H1 (cell line): ENCODE measurements around the gene GDPD5.

Source experiments
- ATF2 ChIP-seq: IDR thresholded peaks from 2 replicates; pipeline ENCODE4 v1.6.1; 2012; ENCODE audit warnings: low read length, inconsistent platforms
- BCL11A ChIP-seq, 2 experiments: IDR thresholded peaks; one replicate each; pipeline ENCODE4 v1.6.1; 2011; ENCODE audit warnings: low read depth in 2 of 2, low read length in 2 of 2, mild to moderate bottlenecking in 2 of 2
- CTCF ChIP-seq, 3 experiments: IDR thresholded peaks; 1 replicate in 2 of 3; 2 replicates in 1 of 3; pipeline versions ENCODE4 v1.5.1 to v1.6.1; 2011; ENCODE audit warnings: low read length in 3 of 3, mild to moderate bottlenecking in 3 of 3, inconsistent platforms in 2 of 3, low read depth in 1 of 3, moderate library complexity in 1 of 3; ENCODE audit not compliant: insufficient read depth in 1 of 3; ENCODE audit errors: control extremely low read depth in 1 of 3
- GABPA ChIP-seq: IDR thresholded peaks from 2 replicates; pipeline ENCODE4 v1.6.1; 2011; ENCODE audit warnings: mild to moderate bottlenecking, low read length, moderate library complexity, borderline replicate concordance; ENCODE audit not compliant: insufficient read depth
- JUND ChIP-seq: IDR thresholded peaks from 2 replicates; pipeline ENCODE4 v1.6.1; 2011; ENCODE audit warnings: mild to moderate bottlenecking, improper control_type of control experiment, low read length
- MAFK ChIP-seq: IDR thresholded peaks from 2 replicates; pipeline ENCODE4 v1.6.1; 2012; ENCODE audit warnings: low read depth, mild to moderate bottlenecking, improper control_type of control experiment, low read length
- MAX ChIP-seq: IDR thresholded peaks from 2 replicates; pipeline ENCODE4 v1.6.1; 2012; ENCODE audit warnings: inconsistent platforms
- POLR2A ChIP-seq, 2 experiments: IDR thresholded peaks; 1 replicate in 1 of 2; 2 replicates in 1 of 2; pipeline ENCODE4 v1.6.1; 2011; ENCODE audit warnings: low read depth in 2 of 2, low read length in 2 of 2, mild to moderate bottlenecking in 2 of 2; ENCODE audit errors: control extremely low read depth in 1 of 2
- POLR2AphosphoS5 ChIP-seq: IDR thresholded peaks from 2 replicates; pipeline ENCODE4 v1.6.1; 2011; ENCODE audit warnings: low read depth, low read length
- RFX5 ChIP-seq: IDR thresholded peaks from 2 replicates; pipeline ENCODE4 v1.6.1; 2011; ENCODE audit warnings: low read depth, low read length, improper control_type of control experiment, borderline replicate concordance
- RXRA ChIP-seq: IDR thresholded peaks from 2 replicates; pipeline ENCODE4 v1.6.1; 2011; ENCODE audit warnings: low read depth, mild to moderate bottlenecking, low read length, moderate library complexity; ENCODE audit not compliant: insufficient read depth
- TAF1 ChIP-seq: IDR thresholded peaks from 2 replicates; pipeline ENCODE4 v1.6.1; 2011; ENCODE audit warnings: mild to moderate bottlenecking, low read depth, low read length
- USF2 ChIP-seq: IDR thresholded peaks from 2 replicates; pipeline ENCODE4 v1.6.1; 2011; ENCODE audit warnings: low read length, improper control_type of control experiment
- YY1 ChIP-seq: IDR thresholded peaks from 2 replicates; pipeline ENCODE4 v1.6.1; 2011; ENCODE audit warnings: low read depth, mild to moderate bottlenecking, low read length

GRCh38 chr11:75434051-75434450, 91.7 kb downstream of the GDPD5 start:
- no peak for TF ChIP-seq CTCF (IDR thresholded peaks at IDR 0.05; ENCODE audit: control extremely low read depth in 1 of 3, insufficient read depth in 1 of 3, low read depth in 1 of 3, low read length in 3 of 3)
- no peak for TF ChIP-seq JUND
- no peak for TF ChIP-seq TAF1
- no peak for TF ChIP-seq POLR2AphosphoS5
- TF ChIP-seq POLR2A (IDR thresholded peaks at IDR 0.05; ENCODE audit: control extremely low read depth in 1 of 2, low read depth in 2 of 2, low read length in 2 of 2): no peak
- no peak for TF ChIP-seq RXRA
- no peak for TF ChIP-seq MAX
- TF ChIP-seq YY1: no peak
- no peak for TF ChIP-seq ATF2
- no peak for TF ChIP-seq USF2
- TF ChIP-seq RFX5: no peak
- TF ChIP-seq GABPA: no peak
- TF ChIP-seq MAFK: no peak
- no peak for TF ChIP-seq BCL11A (IDR thresholded peaks at IDR 0.05; ENCODE audit: low read depth in 2 of 2, low read length in 2 of 2)
